GM18519 (cell line): Measurements from ENCODE around the gene ULK4.
"Not testable (repeated sequence)": the region's sequence is repeated elsewhere in the genome, so short reads cannot be mapped to it uniquely, and the experiment has no call there.

ENCODE experiments used
- ATAC-seq: cut with Tn5 transposase; IDR thresholded peaks from one replicate; pipeline ENCODE4 v1.9.1; 2021; ENCODE audit warnings: mild to moderate bottlenecking, moderate library complexity; ENCODE audit not compliant: unreplicated experiment, low FRiP score

Gene ULK4

GRCh38 chr3:41288785-41289184 is 673.1 kb downstream of the ULK4 start:
- ATAC-seq, result no peak

- ATAC-seq, result no peak
These were observed 675.6 kb downstream of the ULK4 start for GRCh38 chr3:41286305-41286704.

- not testable (repeated sequence) for ATAC-seq
These were observed 677.0 kb downstream of the ULK4 start for GRCh38 chr3:41284934-41285333.

GRCh38 chr3:41277790-41278465 is 684.0 kb downstream of the ULK4 start:
- no peak for ATAC-seq

GRCh38 chr3:41276191-41276590 is 685.7 kb downstream of the ULK4 start:
- ATAC-seq, result no peak

GRCh38 chr3:41274944-41275668 is 686.8 kb downstream of the ULK4 start:
- no peak for ATAC-seq

- no peak for ATAC-seq
These were observed 689.2 kb downstream of the ULK4 start for GRCh38 chr3:41272667-41273066.

GRCh38 chr3:41267975-41268640 is 693.8 kb downstream of the ULK4 start:
- ATAC-seq, result no peak

GRCh38 chr3:41265823-41266273 is 696.1 kb downstream of the ULK4 start:
- no peak for ATAC-seq

GRCh38 chr3:41265011-41265545 is 696.8 kb downstream of the ULK4 start:
- no peak for ATAC-seq

- ATAC-seq, result no peak
These were observed 701.8 kb downstream of the ULK4 start for GRCh38 chr3:41260063-41260450.

- ATAC-seq, result no peak
These were observed 702.3 kb downstream of the ULK4 start for GRCh38 chr3:41259449-41260062.

- no peak for ATAC-seq
These were observed 703.6 kb downstream of the ULK4 start for GRCh38 chr3:41258239-41258800.

GRCh38 chr3:41251593-41251992 is 710.3 kb downstream of the ULK4 start:
- ATAC-seq, result no peak

- ATAC-seq, result no peak
These were observed 711.1 kb downstream of the ULK4 start for GRCh38 chr3:41250825-41251224.

- no peak for ATAC-seq
These were observed 712.6 kb downstream of the ULK4 start for GRCh38 chr3:41249318-41249717.

GRCh38 chr3:41248525-41248924 is 713.4 kb downstream of the ULK4 start:
- ATAC-seq, result no peak

GRCh38 chr3:41247055-41248004 is 714.6 kb downstream of the ULK4 start:
- ATAC-seq, result no peak

GRCh38 chr3:41244620-41245336 is 717.1 kb downstream of the ULK4 start:
- no peak for ATAC-seq
